CD4-positive, alpha-beta T cell treated with Interleukin-6 for 4 hours (primary cell): Measurements from ENCODE around the gene TMEM132C.
"Not testable (repeated sequence)": the region's sequence is repeated elsewhere in the genome, so short reads cannot be mapped to it uniquely, and the experiment has no call there.

Experiments
- DNase-seq: peaks from one replicate; pipeline ENCODE4 v3.0.0-alpha.2; 2020; ENCODE audit warnings: mixed read lengths

The TMEM132C gene

DNA sequence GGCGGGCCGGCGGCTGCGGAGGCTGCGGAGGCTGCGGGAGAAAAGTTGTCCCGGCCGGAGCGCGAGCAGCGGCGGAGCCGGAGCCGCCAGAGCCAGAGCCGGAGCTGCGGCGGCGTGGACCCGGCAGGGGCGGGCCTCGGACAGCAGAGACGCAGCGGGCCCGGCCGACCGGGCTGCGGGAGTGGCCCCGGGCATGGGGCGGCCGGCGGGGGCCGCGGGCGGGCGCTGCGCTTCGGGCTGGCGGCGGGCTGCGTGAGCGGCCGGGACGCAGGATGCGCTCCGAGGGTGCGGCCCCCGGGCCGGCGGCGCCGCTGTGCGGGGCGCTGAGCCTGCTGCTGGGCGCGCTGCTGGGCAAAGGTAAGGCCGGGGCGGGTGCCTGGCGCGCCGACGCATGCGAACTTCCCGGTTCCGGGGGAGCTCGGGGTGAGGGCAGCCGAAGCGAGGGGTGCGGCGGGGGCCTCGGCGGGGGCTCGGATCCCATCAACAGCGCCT, at the start of gene TMEM132C:
Gene TMEM132C, plus strand, starts transcription at position 40 of the 492 bp plus-strand sequence. Its CDS starts 233 bp downstream, at position 273.
- DNase-seq, result no peak

DNA sequence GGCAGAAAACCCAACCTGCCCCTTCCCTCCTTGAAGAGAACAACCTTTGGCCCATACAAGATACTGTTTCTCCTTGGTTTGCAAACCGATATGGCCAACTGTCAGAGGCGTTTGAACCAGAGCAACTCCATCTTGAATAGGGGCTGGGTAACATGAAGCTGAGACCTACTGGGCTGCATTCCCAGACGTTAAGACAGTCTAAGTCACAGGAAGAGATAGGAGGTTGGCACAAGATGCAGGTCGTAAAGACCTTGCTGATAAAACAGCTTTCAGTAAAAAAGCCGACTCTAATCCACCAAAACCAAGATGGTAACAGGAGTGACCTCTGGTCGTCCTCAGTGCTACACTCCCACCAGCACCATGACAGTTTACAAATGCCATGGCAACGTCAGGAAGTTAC, 42.7 kb upstream of the TMEM132C start:
- no peak for DNase-seq

DNA sequence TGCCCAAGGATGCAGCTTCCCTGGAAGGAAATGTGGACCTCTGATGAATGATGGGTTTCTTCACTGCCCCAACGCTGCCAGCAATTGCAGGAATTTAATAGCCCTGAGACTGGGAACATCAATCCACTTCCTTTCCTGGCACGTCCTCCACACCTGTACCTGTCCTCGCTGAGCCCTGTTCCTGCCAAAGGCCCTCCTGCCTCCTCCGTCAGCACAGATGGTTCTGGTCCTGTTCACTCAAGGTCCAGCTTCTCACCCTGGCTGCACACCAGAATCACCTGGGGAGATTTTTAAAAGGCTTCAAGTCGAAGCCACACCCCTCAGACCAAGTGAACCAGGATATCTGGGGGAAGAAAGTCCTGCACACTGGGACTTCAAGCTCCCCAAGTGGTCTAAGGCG, 38.4 kb upstream of the TMEM132C start:
- no peak for DNase-seq

DNA sequence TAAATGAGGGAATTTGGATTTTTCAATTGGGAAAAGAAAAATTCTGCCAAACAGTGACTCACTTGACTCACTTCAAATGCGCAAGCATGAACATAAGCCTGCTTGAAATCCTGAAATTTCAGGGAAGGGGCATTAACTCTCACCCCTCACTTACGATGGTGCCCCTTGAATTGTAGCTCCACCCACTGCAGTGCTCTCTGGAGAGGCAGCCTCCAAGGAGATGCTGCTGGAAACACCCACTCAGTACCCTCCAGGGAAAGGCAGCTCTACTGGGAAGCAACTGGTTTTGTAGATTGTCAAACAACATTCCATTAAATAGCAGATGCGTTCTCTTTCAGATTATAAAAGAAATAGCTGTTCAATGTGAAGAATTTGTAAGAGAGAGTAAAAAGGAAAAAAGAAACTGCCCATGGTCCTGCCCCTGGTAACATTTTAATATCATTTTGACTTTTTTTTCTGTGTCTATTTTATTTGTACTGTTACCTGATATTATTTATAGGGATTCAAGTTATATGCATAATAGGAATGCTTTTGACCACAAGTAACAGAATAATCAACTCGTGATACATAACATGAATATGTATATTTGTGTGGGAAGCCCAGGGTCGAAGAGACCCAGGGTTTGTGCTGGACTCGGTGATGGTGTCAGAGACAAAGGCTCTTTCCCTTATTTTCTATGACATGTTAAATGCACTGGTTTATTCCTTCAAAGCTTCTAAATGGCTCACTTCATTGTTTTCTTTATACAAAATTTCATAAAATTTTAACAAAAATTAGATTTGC, 31.1 kb upstream of the TMEM132C start:
- no peak for DNase-seq

DNA sequence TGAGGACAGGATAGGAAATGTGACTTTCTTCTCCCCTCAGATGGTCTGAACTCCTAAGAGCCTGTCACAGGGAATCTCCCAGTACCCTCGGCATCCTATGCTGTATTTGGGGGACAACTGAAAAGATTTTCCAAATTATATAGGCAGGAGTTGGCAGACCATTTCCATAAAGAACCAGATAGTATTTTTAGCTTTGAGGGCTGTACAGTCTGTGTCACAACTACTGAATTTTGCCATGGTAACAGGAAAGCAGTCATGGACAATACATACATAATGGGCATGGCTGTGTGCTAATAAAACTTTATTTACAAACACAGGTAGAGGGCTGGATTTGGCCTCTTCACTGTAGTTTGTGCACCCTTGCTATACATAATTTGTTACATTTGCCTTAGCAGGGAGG, 30.4 kb upstream of the TMEM132C start:
- no peak for DNase-seq

DNA sequence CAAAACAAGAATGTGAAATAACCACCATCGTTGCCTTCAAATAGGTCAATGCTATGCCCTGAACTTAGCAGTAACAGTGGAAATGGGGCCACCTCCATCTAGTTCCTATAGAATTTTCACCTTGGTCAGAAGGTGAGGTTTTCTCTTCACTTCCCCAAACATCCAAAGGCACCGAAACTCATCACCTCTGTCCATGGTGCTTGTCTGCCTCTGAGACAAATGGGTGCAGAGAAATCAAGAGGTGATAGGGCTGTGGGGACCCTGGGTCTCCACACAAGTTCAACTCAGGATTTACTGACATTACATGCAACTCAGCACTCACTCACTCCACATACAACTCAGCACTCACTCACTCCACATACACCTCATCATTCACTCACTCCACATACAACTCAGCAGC, 26.2 kb upstream of the TMEM132C start:
- DNase-seq, result no peak

DNA sequence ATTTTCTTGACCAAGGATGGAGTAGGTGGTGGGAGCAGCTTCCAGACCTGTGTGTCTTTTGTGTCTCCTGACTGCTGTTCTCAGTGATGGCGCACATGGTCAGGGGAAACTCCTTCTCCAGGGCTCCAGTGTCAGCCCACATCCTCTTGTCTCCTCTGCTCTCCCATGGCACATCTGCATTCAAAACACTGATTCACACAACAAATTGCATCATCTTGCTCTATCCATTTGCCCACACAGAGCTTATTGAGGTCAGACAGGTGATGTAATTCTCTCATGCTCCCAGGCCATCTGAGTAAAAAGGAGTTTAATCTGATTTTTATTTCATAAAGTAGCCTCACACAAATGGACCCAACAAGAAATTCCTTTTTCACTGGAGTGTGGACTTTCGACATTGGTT, 21.8 kb upstream of the TMEM132C start:
- DNase-seq, result no peak

DNA sequence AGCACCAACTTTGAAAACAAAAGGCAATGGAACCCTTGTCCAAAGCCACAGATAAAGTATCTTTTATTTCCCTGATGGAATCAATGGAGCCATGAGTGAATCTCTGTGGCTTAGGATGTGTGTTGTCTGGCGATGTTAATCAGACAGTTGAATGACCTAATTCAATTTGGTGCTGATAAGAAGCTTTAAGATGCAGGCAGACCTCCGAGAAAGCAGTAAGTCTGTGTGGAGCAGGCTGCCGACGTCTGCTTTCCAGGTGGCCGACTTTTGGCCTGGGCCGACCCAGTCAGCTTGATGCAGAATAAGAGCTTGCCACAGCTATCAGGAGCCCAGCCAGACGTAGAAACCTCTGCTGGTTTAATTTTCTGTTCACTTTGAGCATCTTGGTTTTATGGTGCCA, 21.1 kb upstream of the TMEM132C start:
- no peak for DNase-seq

DNA sequence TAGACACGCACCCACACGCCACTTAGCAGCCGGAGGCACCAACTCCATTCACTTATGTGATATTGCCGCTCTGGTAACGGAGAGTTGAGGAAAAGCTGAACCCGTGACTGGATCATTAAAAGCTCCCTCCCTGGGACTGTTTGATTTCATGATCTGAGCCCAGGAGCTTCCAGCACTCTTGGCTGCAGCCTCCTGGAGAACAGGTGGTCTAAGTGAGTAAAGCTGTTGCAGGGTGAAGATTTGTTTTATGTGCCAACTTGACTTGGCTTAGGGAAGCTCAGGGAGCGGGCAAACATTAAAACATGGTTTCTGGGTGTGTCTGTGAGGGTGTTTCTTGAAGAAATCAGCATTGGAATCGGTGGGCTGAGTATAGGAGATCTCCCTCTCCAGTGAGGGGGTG, 16.9 kb upstream of the TMEM132C start:
- no peak for DNase-seq

DNA sequence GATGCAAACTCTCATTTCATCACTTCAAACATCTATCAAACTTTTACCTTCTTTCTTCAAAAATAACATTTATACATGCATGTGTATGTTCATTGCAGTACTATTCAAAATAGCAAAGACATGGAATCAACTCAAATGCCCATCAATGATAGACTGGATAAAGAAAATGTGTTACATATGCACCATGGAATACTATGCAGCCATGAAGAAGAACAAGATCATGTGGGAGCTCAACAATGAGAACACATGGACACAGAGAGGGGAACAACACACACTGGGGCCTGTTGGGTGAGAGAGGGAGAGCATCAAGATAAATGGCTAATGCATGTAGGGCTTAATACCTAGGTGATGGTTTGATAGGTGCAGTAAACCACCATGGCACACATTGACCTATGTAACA, 13.1 kb upstream of the TMEM132C start:
- not testable (repeated sequence) for DNase-seq

DNA sequence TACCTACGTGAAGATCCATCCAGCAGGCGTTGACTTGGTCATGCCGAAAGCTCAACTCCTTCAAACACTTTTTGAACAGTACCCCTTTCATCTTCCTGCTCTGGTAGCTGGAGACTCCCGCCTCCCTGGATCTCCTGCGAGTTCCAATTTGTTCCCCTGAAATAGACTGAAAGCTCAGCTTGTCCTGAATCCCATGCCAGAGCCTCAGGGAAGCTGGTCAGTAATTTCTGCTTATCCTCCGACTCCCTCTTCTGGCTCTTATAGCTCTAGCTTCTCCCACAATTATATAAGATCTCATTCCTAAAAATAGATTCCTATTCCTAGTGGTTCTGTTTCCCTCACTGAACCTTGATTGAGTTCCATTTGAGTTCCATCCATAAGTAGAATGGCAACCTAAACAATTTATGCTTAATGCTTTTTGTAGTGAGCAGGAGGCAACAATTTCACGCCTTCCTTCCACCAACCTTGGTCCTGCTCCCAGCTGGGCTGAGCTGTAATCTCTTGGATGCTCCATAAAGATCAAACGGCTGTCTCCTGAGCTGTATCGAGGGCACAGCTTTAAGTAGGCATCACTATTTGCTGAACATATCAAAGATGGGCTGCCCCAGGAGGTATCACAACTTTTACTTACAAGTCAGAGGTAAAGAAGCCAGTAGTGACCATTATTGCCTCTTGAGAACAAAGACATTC, 8.0 kb upstream of the TMEM132C start:
- DNase-seq, result no peak

DNA sequence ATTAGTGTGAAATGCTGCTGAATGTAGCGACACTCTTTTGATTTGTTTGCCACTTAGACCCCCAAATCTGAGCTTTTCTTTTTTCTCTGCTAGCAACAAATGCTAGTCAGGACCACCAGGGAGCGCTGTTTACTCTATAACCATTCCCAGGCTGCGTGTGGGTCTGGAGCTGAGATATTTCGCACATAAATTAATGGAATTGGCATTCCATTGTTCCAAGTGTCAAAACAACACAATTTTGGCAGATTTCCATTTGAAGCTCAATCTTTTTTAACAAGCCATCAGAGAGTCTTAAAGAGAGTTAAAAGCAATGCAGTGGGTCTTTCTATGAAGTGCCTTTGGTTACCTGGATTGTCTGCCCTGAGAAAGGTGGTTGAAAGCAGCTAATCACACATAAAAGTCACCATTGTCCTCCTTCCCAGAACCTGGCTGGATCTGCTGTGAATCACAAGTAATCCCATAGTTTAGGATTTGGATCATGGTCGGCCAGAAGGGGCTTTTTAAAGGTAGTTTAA, 7.4 kb upstream of the TMEM132C start:
- no peak for DNase-seq

DNA sequence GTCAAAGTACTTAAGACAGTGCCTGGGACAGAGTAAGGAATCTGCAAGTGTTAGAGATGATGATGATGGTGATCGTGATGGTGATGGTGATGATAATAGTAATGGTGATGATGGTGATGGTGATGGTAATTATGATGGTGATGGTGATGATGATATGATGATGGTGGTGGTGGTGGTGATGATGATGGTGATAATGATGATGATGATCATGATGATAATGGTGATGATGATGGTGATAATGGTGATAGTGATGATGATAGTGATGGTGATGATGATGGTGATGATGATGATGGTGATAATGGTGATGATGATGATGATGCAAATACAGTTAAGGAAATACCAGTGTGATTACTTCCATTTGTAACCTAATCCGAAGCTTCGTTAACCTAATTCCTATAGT, 5.2 kb upstream of the TMEM132C start:
- DNase-seq, result no peak

DNA sequence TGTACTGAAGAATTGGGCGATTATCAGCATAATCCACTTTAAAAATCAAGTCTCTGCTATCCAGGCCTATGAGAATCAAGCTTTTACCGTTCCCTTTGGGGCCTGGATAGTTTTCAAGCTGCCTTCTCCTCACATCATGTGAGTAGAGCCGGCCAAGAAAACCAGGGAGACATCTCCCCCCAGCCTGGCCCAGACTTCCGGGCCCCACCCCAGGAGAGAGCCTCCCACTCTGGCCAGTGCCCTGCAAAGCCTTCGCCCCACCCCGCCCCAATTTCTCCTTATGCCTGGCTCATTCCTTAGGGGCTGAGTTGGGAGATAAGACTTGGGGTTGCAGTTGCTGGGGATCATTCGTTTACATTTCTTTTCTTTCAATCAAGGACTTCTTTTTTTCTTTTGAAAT, 1.4 kb upstream of the TMEM132C start:
- no peak for DNase-seq

DNA sequence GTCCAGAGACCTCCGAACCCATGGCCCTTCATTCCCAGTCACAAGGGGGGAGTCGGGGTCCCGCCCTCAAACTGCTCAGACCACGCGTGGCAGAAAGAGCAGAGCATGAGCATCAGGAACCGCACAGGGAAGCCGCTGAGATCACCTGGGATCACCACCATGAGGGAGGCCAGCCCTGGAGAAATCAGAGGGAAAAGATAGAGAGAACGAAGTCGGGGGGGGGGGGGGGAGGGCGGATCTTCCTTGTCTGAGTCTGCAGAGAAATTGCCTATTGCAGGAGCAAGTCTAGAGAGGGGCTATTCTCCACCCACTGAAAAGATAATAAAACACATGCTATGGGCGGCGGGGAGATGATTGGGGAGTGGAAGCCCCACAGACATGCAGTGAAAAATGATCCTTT, 884 bp upstream of the TMEM132C start:
- no peak for DNase-seq

DNA sequence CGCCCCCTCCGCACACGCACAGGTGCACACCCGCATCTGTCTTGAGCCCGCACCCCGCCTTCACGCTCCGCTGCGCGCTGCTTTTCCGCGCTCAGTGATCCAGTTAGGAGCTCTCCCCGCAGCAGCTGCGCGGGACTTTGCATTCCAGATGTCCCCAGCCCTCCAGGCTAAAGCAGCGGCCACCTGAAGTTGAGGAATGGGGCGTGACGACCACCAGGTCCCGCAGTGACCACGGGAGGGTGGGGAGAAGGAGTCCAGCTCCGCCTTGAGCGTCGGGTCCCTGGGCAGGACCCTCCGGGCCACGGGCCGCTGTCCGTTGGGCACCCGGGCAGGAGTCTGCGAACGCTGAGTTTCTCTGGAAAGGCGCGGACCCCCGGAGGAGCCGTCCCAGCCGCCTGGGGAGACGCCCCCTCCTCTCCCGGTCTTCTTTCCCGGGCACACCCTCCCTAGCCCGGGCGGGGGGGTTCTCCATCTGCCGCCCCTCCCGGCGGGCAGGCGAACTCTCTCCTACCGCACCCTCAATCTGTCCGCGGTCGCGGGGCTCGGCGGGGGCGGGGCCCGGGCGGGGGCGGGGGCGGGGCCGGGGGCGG, 334 bp upstream of the TMEM132C start:
- DNase-seq, result no peak

DNA sequence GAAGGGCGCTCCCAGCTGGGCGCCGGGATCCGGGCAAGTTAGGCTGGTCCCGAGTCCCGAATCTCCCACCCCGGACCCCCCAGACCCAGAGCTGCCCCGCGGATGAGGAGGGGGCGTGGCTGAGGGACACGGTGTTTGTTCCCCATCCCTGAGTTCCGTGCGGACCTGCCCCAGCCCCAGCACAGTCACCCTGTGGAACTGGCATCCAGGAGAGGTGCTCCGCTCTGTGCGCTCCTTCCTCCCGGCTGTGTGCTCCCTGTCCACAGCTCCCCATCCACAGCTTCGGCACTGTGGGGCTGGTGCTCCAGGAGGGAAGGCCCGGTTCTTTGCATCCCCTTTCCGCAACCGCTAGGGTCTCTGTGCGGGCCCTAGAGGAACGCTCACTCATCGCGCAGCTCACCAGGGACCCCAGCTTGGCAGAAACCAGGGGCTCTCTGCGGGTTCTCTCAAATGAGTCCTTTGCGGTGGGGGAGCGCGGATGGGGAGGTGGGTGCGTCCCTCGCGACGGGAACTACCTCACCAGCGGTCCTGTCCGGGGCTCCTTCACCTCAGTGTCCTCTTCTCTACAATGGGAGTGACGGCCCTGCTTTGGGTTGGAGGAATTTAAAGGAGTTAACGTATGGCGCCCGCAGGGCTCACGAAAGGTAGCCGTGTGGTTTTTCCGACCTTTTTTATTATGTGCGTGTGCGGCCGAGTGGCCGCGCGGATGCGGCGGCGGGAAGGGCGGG, 845 bp downstream of the TMEM132C start:
- DNase-seq, result no peak

DNA sequence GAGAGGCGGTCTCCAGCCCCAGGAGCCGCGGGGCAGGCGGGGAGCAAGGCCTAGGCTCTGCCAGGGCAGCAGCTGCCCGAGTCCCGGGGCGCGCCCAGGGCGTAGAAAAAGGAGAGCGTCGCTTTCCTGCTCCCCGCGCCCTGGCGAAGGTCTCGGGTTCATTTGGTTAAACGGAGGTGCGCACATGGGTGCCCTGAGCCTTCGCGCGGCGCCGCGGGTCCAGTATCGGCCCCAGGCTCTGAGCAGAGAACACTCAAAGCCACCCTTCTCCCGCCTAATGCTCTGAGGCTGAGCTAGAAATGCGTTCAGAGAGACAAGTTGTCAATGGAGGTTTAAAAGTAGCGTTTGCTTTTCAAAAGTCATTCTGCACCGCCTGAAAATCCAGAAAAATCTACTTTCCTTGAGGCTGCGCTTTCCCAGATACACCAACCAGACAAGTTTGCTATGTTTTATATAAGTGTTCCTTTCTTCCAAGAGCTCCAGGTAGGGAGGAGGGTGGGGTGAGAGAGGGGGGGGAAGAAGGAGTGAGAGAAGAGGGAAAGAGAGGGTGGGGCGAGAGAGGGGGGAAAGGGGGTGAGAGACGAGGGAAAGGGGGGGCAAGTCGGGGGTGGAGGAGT, 1.5 kb downstream of the TMEM132C start:
- DNase-seq, result no peak

DNA sequence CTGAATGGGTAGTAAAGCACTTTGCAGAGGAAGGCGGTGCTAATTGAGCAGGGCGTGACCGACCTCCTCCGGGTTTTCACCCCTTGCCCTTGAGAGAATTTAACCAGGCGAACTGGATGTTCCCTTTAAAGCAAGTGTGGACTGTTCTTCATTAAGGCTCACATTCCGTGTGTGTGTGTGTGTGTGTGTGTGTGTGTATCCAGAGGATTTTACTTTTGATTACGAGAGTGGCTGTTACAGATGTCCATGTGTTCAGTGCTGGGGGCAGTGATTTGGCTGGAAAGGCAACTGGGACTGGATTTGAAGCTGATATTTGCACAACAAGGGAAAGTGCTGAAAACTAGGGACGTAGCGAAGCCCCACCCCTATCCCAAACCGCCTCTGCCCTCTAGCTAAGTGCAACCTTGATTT, 2.2 kb downstream of the TMEM132C start:
- DNase-seq, result no peak

DNA sequence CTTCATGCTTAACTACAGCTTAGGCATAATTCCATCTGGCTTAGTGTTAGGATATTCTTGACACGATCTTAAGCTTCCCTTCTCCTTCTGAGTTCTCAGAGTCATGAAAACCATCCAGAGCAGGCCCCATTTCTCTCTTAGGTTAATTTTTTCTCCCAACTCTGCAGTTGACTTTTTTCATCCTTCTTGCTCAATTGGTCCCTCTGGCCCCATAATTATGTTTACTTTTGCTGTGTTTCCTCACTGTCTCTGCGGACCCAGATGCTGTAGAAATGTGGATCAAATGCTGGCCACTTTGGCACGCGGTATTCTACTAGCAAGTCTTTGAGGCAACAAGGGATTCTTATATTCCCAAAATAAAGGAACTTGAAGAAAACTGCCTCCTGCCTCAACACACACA, 9.5 kb downstream of the TMEM132C start:
- DNase-seq, result no peak

DNA sequence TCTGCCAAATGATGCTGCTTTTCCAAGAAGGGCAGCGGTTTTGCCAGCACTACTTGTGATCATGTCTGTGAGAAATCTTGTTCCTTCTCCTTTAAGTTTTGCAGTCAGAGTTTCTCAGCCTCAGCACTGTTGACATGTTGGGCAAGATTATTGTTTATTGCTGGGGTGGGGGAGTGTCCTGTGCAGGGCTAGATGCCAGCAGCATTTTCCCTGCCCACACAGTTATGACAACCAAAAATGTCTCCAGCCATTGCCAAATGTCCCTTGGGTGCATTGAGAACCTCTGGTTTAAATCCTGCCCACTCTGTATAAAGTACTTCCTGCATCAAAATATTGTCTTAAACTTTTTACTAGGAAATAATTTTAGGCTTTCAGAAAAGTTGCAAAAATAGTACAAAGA, 20.0 kb downstream of the TMEM132C start:
- no peak for DNase-seq

DNA sequence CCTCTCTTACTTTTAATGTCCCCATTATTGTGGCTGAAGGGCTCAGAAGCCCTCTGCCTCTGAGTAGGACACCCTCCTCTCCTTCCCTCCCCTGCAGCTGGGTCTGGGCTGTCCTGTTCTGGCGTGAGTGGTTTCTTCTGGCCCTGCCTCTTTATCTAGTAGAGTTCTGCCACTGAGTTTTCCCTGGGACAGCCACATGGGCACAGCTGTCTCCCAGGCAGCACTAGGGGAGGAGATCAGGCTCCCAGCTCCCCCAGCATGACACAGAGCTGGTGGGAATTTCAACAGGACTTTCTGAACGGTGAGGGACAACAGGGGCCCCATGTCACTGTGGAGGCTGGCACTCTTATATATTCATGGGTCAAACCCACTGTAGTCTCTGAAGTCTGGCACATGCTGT, 21.4 kb downstream of the TMEM132C start:
- no peak for DNase-seq

DNA sequence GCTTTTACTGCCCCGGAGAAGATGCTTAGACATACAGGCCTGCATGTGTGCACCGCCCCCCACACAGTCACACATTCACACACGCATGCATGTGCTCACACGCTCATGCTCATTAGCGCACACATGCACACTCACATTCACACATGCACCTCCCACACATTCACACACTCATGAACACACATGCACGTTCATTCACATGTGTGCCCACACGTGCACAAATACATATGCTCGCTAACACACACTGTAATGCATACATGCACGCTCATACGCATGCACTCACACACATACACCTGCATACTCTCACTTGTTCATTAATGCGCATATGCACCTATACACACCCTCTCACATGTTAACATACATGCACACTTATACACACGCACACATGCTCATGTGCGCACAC, 21.9 kb downstream of the TMEM132C start:
- DNase-seq, result no peak
